ENCODE data around the gene NKIRAS2.
"Not testable (repeated sequence)": the region's sequence is repeated elsewhere in the genome, so short reads cannot be mapped to it uniquely, and the experiment has no call there.

The NKIRAS2 gene

DNA sequence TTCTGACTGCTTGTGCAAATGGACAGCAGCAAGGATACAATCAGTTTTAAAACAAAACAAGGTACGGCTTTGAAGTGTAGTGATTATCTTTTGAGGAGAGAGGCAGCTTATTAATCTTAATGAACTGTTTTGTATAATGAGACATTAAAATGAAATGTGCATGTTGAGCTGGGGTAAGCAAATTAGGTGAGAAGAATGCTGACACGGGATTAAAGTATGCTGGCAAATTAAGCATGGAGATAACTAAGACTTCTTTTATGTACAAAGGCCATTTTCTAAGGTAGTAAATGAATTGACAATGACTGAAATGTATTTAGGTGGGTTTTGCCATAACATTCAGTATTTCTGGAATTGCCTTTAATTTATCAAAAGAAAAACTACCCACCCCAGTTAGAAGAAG, 21.4 kb upstream of the NKIRAS2 start:
- DNase-seq (ENCODE audit: low read depth) = no peak

DNA sequence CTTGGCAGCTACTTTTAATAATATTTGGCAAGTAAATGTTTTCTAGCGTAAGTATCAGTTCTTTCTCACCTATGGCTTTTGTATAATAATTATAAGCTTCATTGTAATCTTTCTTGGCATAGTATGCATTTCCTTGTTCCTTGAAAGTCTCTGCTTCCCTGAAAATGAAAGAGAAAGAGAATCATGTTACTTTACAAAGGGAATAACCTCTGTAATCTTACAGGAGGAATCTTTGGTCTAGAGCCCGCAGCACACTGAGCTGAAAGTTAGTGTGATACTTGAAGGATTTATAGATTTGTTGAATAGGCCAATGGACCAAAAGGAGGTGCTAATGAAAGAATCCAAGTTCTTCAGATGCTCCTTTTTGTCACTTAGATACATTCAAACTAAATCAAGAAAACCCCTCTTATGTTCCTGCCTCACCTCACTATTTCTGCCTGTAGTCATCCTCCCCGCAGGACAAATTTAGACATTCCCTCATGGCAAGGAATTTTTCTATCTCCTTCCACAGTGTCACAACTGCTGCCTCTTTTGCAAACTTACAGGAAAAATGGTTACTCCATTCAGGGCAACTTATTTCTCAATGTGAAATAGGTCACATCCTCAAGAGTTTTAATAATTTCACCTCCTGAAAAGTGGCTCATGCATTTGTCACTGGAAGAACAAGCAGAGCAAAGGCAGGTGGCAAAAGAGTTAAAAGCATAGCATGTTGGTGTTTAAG, 19.3 kb upstream of the NKIRAS2 start:
- no peak for DNase-seq (ENCODE audit: low read depth)

DNA sequence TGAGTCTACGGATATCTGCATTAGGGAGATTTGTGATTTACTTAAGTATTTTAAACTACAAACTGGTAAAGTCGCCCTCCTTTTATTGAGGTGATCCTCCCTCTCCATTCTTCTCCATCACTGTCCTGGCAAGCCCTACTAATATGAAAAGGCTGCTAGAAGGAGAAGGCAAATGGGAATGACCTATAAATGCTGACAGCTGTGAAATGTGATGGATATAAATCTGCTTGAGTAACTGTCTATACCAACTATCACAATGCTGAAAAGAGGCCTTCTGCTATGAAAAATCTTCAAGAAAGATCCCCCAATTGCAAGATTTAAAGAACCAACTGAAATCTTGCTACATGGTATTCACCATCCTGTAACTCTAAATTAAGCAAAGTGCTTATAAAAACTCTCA, 18.2 kb upstream of the NKIRAS2 start:
- DNase-seq (ENCODE audit: low read depth) = no peak

DNA sequence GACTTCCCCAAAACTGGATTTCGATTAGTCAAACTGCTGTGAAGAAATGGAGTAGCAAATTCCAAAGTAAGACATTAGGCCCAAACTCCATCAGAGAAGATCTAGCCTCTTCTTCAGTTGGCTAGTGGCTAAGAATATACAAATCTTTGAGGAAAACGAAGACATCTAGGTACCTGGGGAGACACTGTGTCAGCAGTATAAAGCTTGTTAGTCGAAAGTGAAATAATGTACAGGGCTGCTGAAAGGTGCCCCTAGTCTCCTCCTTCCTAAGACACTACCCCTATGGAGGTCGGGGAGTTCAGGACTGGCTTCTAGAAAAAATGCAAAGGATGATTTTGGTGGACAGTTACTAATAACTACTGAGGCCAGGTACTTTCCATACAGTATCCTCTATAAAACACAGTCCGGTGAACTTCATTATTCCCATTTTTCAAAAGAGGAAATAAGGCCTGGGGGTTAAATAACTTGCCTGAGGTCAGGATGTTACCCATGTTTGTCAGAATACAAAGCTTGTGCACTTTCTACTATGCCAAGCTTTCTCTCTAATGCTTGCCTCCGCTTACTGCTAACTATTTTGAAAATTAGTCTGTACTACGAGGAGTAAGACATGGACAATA, 17.6 kb upstream of the NKIRAS2 start:
- DNase-seq (ENCODE audit: low read depth) = no peak

DNA sequence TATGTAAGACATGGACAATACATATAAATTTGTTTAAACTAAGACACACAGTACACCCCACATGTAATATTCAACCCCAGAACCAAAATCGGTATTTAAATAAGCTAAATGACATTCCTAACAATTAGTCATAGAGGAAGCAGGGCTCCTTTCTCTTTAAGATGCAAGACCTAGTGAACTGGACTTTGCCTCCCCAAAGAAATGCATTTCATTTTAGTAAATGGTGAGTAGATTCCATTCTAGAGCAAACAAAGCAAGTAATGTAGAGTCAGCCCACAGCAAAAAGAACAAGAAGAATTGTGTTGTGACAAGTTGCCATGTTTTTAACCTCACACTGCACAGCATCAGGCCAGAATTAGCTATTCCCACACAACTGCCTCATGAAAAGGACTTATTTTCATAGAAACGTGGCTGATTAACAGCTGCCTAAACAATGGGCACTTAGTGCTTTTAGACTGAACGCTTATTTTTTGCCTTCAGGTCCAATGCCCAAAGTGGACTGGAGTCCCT, 17.0 kb upstream of the NKIRAS2 start:
- DNase-seq (ENCODE audit: low read depth) = no peak

DNA sequence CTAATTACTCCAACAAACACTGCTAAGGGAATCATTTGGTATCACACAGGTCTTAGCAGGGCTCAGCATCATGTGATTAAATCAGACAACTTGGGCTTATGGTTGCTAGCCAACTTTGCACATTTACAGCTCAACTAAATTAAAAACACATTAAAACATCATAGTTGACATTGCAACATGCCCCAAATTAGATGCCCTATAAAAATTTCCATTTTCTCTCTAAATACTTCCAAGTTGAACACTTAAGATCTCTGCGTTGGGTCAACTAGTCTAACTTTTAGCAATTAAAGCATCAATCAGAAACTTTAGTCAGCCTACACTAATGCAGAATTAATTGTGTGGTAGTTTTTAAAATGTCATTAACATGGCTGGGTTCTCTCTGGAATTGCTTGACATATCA, 14.7 kb upstream of the NKIRAS2 start:
- DNase-seq (ENCODE audit: low read depth) = peak; percentile 47

DNA sequence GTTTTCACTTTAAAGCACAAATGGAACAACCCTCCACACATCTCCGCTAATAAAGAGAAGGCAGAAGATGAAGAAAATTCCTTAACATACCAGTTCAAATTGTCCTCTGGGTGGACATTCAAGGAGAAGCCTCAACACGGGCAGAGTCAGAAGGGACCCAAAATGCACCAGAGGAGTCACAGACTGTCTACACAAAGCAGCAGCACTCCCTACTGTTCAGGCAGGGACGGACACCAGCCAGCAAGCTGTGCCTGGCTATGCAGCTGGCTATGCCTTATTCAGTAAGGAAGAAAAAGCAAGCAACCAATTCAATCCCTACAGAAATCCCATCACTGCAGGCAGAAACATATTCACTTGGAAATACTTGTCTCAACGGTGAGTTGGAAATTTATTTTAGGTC, 10.7 kb upstream of the NKIRAS2 start:
- no peak for DNase-seq (ENCODE audit: low read depth)

DNA sequence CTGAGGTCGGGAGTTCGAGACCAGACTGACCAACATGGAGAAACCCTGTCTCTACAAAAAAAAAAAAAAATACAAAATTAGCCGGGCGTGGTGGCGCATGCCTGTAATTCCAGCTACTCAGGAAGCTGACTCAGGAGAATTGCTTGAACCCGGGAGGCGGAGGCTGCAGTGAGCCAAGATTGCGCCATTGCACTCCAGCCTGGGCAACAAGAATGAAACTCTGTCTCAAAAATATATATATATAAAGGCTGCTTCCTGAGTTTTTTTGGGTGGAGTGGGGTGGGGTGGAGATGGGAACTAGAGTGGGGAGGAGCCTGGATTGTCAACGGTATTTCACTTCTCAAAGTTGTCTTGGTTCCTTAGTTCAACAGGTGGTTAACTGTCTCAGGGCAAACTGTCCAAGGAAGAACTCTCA, 9.6 kb upstream of the NKIRAS2 start:
- not testable (repeated sequence) for DNase-seq (ENCODE audit: low read depth)

DNA sequence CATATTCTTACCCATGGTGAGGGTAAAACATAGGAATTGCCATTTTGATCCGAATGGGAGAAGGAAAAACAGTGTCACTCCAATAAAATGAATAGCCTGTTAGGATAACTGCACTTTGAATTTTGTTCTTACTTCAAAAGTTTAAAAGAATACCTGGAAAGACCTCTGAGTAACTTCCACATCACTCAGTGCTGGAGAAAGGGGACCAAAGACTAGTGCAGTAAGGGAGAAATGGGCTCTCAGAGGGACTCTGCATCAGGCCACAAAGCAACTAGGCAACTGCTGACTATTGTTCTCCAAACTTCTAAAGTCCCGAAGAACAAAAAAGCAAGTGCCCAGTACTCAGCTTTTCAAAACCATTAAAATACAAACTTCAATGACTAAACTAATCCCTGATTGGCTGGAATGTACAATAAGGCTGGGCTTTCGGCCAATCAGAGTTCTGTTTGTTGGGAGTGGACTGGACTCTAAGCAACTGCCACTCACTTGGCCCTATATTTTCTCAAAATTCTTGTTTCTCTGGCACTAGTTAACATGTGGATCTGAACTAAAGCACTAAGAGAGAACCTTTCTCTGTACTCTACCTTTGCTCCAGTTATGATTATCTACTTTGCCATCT, 8.9 kb upstream of the NKIRAS2 start:
- DNase-seq (ENCODE audit: low read depth) = no peak

DNA sequence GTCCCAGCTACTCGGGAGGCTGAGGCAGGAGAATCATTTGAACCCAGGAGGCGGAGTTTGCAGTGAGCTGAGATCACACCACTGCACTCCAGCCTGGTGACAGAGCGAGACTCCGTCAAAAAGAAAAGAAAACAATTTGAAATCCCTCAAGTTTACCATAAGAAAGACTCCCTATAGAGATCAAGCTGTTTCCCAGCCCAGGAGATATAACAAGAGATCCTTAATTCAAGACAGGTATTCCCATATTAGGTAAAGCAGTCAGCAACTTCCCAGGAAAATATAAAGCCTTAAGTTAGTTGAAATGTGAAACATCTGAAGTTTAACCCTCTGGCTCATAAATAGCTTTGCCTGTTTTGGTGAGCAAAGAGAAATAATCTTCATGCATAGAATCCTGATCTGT, 7.5 kb upstream of the NKIRAS2 start:
- DNase-seq (ENCODE audit: low read depth) = not testable (repeated sequence)

DNA sequence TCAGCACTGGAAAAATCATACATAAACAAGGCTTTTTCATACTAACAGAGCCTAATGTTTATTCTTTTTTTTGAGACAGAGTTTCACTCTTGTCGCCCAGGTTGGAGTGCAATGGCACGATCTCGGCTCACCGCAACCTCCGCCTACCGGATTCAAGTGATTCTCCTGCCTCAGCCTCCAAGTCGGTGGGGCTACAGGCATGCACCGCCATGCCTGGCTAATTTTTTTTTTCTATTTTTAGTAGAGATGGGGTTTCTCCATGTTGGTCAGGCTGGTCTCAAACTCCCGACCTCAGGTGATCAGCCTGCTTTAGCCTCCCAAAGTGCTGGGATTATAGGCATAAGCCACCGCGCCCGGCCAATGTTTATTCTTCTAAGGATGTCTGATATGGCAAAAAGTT, 6.2 kb upstream of the NKIRAS2 start:
- DNase-seq (ENCODE audit: low read depth) = not testable (repeated sequence)

DNA sequence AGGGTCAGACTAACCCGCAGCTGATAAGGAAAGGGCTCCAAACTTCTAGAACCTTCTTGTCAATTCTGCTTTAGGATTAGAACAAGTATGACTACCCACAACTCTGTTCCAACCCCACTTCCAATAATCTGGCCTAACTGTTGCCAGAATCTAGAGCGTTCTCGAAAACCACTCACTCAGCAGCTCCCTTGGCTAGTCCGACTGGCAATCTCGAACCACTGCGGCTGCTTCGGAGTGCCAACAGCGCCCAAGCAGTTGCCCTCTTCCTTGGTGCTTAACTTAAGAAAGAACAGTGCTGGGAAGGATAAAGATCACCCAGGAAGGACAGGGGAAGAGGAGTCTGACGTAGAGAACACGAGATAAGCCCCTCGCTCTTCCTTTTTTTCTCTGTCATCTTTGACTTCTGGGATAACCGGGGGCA, 3.5 kb upstream of the NKIRAS2 start:
- no peak for DNase-seq (ENCODE audit: low read depth)

DNA sequence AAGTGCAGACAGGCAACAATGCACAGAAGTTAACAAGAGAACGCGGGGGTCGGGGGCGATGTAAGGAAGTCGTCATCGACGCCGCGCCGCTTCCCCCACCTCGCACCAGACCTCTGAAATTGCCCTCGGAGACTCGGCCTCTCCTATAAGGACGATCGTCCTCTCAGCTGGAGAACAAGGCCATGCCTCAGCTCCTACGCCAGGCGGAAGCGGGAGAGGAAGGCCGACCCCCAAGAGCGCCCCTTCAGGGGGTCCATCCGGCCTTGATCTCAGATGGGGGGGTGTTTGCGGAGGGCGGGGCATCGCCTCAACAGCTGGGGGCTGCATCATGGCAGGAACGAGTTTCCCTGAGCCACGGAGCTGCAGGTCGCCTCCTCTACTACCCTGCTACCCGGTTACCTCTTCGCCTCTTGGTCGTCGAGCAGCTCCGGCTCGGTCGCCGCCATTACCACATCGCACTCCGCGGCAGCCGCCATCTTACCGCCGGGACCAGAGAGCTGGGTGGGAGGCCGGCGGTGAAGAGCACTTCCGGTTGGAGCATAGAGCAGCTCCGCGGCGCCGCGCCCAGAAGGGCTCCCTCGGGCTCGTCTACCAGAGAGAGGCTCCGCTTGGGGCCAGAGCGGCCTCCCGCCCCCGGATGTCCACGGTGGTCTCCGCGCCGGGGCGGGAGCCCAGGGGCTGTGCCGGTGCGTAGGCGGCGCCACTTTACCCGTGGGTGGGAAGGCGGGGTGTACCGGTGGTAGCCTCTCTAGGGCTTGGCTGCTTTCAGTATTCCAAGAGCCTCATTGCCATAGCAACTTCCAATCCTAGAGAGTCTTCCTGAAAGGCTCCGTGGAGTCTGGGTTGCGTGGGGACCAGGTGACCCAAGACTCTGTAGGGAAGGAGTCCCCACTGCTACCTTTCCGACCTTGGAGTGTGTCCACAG, 2.7 kb upstream of the NKIRAS2 start, which contains the start of gene DNAJC7:
TSS of gene DNAJC7 (minus strand) at position 499 of the 925 bp plus-strand sequence. CDS start at position 476, 23 bp downstream.
- peak; percentile 73 for DNase-seq (ENCODE audit: low read depth)

DNA sequence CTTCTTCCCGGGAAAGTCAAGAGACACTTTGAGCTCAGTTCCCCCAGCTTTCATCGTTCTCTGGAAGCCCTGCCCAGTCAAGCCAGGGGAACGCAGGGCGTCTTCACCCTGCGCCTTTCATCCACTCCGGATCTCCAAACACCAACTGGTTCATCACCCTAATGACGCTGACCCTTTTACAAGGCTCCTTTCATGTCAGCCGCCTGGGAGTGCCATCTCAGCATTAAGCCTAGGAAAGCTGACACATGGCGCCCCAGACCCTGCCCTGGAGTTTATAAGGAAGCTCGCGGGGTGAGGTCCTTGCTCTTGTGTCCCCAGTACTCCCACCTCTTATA, 2.1 kb upstream of the NKIRAS2 start:
- DNase-seq (ENCODE audit: low read depth) = no peak

DNA sequence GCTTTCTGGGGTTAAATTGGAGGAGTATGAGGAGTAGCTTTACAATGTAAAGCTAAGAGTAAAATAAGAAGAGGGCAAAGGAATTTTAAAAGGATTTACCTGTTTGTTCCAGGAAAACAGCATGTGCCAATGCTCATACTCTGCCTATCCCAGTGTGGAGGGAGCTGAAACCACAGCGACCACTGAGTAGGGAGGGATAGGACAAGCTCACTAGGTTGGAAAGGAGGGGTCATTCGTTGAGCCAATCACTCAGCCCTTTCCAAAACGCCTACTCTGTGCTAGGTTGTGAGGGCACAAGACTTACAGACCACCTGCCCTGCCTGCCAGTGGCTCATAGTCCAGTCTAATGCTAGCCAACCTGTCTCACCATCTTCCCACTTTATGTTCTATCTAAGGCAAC, 1.6 kb upstream of the NKIRAS2 start:
- DNase-seq (ENCODE audit: low read depth) = no peak

DNA sequence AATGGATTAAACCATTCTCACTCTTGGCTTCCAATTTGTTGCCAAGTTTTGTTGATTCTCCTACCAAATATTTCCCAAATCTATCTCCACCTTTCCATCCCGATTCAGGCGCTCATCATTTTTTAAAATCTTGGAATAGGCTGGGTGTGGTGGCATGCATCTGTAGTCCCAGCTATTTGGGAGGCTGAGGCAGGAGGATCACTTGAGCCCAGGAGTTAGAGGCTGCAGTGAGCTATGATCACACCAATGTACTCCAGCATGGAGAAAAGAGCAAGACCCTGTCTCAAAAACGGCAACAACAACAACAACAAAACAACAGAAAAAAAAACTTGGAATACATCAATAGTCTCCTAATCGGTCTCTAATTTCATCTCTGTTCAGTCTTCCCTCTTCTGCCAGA, 902 bp upstream of the NKIRAS2 start:
- no peak for DNase-seq (ENCODE audit: low read depth)

DNA sequence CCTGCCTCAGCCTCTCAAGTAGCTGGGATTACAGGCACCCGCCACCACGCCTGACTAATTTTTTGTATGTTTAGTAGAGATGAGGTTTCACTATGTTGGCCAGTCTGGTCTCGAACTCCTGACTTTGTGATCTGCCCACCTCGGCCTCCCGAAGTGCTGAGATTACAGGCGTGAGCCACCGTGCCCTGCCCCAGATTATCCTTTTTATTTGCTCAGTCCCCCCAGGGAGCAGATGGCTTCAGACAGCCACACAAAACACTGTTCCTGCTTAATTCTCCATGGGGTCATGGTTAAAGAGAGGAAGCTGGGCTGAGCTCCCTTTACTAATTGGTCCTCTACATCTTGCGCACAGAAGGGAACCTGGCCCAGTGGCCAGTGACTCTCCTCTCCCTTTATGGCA, 955 bp downstream of the NKIRAS2 start:
- not testable (repeated sequence) for DNase-seq (ENCODE audit: low read depth)

DNA sequence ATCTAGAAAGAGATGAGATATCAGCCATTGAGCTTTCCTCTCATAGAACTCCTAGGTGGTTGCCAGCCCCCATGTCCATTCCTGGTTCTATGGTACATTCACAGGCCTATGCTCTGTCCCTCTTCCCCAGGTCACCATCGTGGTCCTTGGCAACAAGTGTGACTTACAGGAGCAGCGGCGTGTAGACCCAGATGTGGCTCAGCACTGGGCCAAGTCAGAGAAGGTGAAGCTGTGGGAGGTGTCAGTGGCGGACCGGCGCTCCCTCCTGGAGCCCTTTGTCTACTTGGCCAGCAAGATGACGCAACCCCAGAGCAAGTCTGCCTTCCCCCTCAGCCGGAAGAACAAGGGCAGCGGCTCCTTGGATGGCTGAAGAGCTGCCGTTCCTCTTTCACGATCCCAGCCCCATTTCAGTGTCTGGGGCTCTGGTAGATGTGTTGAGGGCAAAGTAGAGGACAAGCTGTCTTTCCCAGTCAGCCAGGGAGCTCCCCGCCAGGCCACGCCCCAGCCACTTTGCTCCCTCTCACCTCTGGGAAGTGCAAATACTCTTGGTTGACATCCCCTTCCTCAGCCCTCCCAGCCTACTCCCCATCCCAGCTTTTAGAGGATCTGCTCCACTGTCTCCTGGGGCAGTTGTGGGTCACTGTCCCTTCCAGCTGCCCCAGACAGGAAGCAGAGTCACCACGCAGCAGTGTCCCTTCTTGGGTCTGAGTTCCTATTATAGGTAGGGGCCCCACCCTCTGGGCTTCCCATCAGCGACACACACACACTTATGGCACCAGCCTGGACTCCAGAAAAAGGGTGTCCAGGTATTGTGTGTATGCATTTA, 3.8 kb downstream of the NKIRAS2 start:
- no peak for DNase-seq (ENCODE audit: low read depth)

DNA sequence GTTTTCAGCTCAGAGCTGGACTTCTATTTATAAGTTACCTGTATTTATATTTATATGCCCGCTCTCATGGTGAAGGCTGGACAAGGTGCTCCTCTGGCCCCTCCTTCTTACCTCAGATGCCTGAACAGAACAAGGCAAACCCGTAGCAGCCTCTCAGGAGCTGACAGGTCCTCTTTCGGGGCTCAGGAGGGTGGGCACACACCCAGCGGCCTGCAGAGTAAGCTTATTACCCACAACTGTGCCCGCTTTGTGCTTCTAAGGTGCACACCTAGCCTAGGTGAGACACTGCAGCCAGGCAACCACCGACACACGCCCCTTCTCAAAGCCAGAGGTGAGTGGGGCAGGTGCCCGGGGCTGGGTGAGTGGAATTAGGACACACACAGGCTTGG, 5.3 kb downstream of the NKIRAS2 start:
- DNase-seq (ENCODE audit: low read depth) = no peak

DNA sequence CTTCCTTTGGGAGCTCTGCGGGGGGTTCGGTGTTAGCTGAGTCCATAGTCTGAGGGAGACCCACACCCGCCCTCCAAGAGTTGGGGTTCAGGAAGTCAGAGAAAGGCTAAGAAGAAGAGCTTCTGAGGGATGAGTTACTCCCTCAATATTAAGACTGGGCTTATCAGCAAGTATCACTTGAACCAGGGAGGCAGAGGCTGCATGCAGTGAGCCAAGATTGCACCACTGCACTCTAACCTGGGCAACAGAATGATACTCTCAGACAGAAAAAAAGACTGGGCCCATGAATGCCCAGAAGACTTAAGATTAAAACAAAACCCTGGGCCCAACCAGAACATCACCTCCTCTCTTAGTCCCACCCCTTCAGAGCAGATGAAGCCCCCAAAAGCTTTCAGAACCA, 6.0 kb downstream of the NKIRAS2 start:
- no peak for DNase-seq (ENCODE audit: low read depth)

DNA sequence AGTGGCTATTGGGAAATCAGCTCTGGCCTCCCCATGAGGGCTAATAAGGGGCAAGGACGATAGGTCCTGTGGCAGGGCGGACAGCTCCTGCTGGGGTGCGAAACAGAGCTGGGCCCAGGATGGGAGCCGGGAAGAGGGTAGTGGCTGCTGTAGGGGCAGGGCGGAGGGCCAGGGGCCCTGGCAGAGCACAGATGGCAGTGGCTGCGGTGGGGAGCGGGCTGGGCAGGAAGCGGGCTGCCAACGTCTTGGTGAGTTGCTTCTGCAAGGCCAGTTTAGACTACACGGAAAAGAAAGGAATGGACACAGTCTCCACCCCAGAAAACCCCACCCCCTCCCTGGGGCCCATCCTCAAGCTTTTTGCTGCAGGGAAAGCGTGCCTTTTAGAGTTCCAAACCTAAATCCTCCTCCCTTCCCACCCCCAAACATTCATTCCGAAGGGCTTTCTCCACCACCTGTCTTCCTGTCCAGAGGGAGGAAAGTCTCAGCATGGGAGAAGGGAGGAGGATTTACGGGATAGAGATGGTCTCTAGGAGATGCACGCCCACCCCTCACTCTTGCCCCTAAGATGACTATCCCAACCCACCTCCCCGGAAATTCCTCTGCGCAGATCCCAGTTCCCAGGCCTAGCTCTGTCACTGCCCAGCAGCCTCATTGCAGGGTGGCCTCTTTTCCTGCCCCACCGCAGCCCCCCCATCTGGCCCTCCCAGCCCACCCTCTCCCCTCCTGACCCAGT, 7.1 kb downstream of the NKIRAS2 start:
- DNase-seq (ENCODE audit: low read depth) = no peak

Data from GM04504 (cell line).